Spleen (tissue), 7 donors: ENCODE results near the gene GNG7.

Experiments
- CTCF ChIP-seq, 11 experiments: fragments of 200-600 bp in 7 of 11; fragments of 450-650 bp in 4 of 11; sonication (generic) in 4 of 11; IDR thresholded peaks in 8 of 11; conservative IDR thresholded peaks in 3 of 11; 1 replicate in 7 of 11; 2 replicates in 4 of 11; pipeline versions ENCODE4 v1.4.0 to v1.8.0; 2016 to 2021; ENCODE audit warnings: antibody characterized with exemption in 11 of 11, inconsistent platforms in 4 of 11, mild to moderate bottlenecking in 1 of 11
- POLR2A ChIP-seq, 3 donors: fragments of 450-650 bp; IDR thresholded peaks; one replicate each; pipeline ENCODE4 v1.5.1; 2017; ENCODE audit warnings: antibody characterized with exemption in 3 of 3, mild to moderate bottlenecking in 1 of 3
- POLR2AphosphoS5 ChIP-seq, 3 donors: sonication (generic); formaldehyde crosslinking; IDR thresholded peaks; one replicate each; pipeline ENCODE4 v1.5.1; 2017; ENCODE audit warnings: antibody characterized with exemption in 3 of 3
- donor health status: DM: no; HTN: no; CAD: no; lungs with moderate emphysema.
- donor health status: DM: no; HTN: no; CAD: no.
- donor health status: DM: no; HTN: no; CAD: no.

GRCh38 chr19:2653218-2653617, 49.3 kb downstream of the GNG7 start:
- no peak for TF ChIP-seq POLR2A (IDR thresholded peaks at IDR 0.05)
- TF ChIP-seq CTCF (IDR thresholded peaks at IDR 0.05 in 8 of 11, conservative IDR thresholded peaks at IDR 0.05 in 3 of 11) = no peak
- TF ChIP-seq POLR2AphosphoS5 (IDR thresholded peaks at IDR 0.05) = no peak
